Measurements from ENCODE around the gene SNTG2.

The SNTG2 gene

GRCh38 chr2:1141079-1141478 is 190.4 kb downstream of the SNTG2 start:
- TF ChIP-seq FOXP2 (optimal IDR thresholded peaks at IDR 0.05; ENCODE audit: borderline replicate concordance, extremely low read depth, extremely low read length, insufficient read depth) = no peak
- no peak for TF ChIP-seq POLR2AphosphoS5 (IDR thresholded peaks at IDR 0.05; ENCODE audit: low read depth, low read length)
- TF ChIP-seq TAF1 (IDR thresholded peaks at IDR 0.05; ENCODE audit: borderline replicate concordance, insufficient read depth, low read length) = no peak
- TF ChIP-seq SIN3A (IDR thresholded peaks at IDR 0.05; ENCODE audit: borderline replicate concordance, insufficient read depth, low read length) = no peak
- TF ChIP-seq REST (IDR thresholded peaks at IDR 0.05; ENCODE audit: insufficient read depth in 1 of 2, low read depth in 2 of 2, low read length in 2 of 2) = no peak

- TF ChIP-seq TAF1 (IDR thresholded peaks at IDR 0.05; ENCODE audit: borderline replicate concordance, insufficient read depth, low read length) = no peak
- TF ChIP-seq FOXP2 (optimal IDR thresholded peaks at IDR 0.05; ENCODE audit: borderline replicate concordance, extremely low read depth, extremely low read length, insufficient read depth) = no peak
Measured at GRCh38 chr2:1143129-1143528, 192.5 kb downstream of the SNTG2 start.

GRCh38 chr2:1147873-1148612 is 197.4 kb downstream of the SNTG2 start:
- TF ChIP-seq FOXP2 (optimal IDR thresholded peaks at IDR 0.05; ENCODE audit: borderline replicate concordance, extremely low read depth, extremely low read length, insufficient read depth) (no peak), POLR2AphosphoS5 (IDR thresholded peaks at IDR 0.05; ENCODE audit: low read depth, low read length) (no peak), TAF1 (IDR thresholded peaks at IDR 0.05; ENCODE audit: borderline replicate concordance, insufficient read depth, low read length) (no peak), REST (IDR thresholded peaks at IDR 0.05; ENCODE audit: insufficient read depth in 1 of 2, low read depth in 2 of 2, low read length in 2 of 2) (no peak)

- TF ChIP-seq REST (IDR thresholded peaks at IDR 0.05; ENCODE audit: insufficient read depth in 1 of 2, low read depth in 2 of 2, low read length in 2 of 2) (no peak), SIN3A (IDR thresholded peaks at IDR 0.05; ENCODE audit: borderline replicate concordance, insufficient read depth, low read length) (no peak)
Measured at GRCh38 chr2:1150724-1151511, 200.3 kb downstream of the SNTG2 start.

- TF ChIP-seq REST (IDR thresholded peaks at IDR 0.05; ENCODE audit: insufficient read depth in 1 of 2, low read depth in 2 of 2, low read length in 2 of 2) (no peak), POLR2AphosphoS5 (IDR thresholded peaks at IDR 0.05; ENCODE audit: low read depth, low read length) (no peak), SIN3A (IDR thresholded peaks at IDR 0.05; ENCODE audit: borderline replicate concordance, insufficient read depth, low read length) (no peak)
Measured at GRCh38 chr2:1152375-1152774, 201.7 kb downstream of the SNTG2 start.
